OCI-LY7 (cell line): ENCODE data around the gene INPP5F. TPM values are rescaled to one million over a fixed set of nuclear protein-coding genes. Genes with fewer than 3 reads are reported as not detected.
A peak's percentile ranks its signal among the peaks of the same experiment; 100 is the strongest.
"Not testable (repeated sequence)": the region's sequence is repeated elsewhere in the genome, so short reads cannot be mapped to it uniquely, and the experiment has no call there.

Experiments
- BruUV-seq: library from RNA; stranded (reverse); fragments of 400-500 nt; replicated peaks from 2 replicates; lab custom pipeline; 2021; lab: Mats Ljungman, UMichigan
- CTCF ChIA-PET: fragments of 300-600 bp; sonication (Branson Sonifier 250); formaldehyde crosslinking; loops from one replicate; lab custom pipeline; 2022; ENCODE audit warnings: antibody characterized with exemption; ENCODE audit not compliant: unreplicated experiment; lab: Charles Lee
- POLR2A ChIA-PET: fragments of 300-600 bp; sonication (Branson Sonifier 250); formaldehyde crosslinking; loops from one replicate; lab custom pipeline; 2022; ENCODE audit warnings: antibody characterized with exemption; lab: Charles Lee
- DNase-seq: peaks from one replicate; pipeline ENCODE4 v3.0.0-alpha.2; 2015; ENCODE audit warnings: low spot score
- H2AFZ ChIP-seq: fragments of 200-600 bp; sonication (generic), shearing (Covaris generic); 2 replicates; pipeline ENCODE4 v1.6.1; 2014; ENCODE audit warnings: mild to moderate bottlenecking, antibody characterized with exemption, low read length, moderate library complexity
- H3K27ac ChIP-seq: fragments of 200-600 bp; sonication (generic); 2 replicates; pipeline ENCODE4 v1.5.1; 2014; ENCODE audit warnings: mixed run types, low read depth, mild to moderate bottlenecking, moderate library complexity, low read length, inconsistent platforms; ENCODE audit not compliant: poor library complexity, severe bottlenecking
- H3K36me3 ChIP-seq: fragments of 200-600 bp; sonication (generic); 2 replicates; pipeline ENCODE4 v1.6.1; 2014; ENCODE audit warnings: mild to moderate bottlenecking, antibody characterized with exemption, low read length, moderate library complexity, mixed read lengths; ENCODE audit not compliant: insufficient read depth
- H3K4me1 ChIP-seq: fragments of 200-600 bp; sonication (generic); 2 replicates; pipeline ENCODE4 v1.5.1; 2014; ENCODE audit warnings: mild to moderate bottlenecking, low read length; ENCODE audit not compliant: insufficient read depth, poor library complexity, severe bottlenecking
- H3K4me2 ChIP-seq: fragments of 200-600 bp; sonication (generic); 2 replicates; pipeline ENCODE4 v1.6.1; 2014; ENCODE audit warnings: mild to moderate bottlenecking, low read length
- H3K4me3 ChIP-seq: fragments of 200-600 bp; sonication (generic); 2 replicates; pipeline ENCODE4 v1.5.1; 2014; ENCODE audit warnings: mild to moderate bottlenecking, low read depth, low read length; ENCODE audit not compliant: poor library complexity, severe bottlenecking
- H3K79me2 ChIP-seq: fragments of 200-600 bp; sonication (generic); 2 replicates; pipeline ENCODE4 v1.6.1; 2016; ENCODE audit warnings: low read depth, mild to moderate bottlenecking, low read length, moderate library complexity, mixed read lengths; ENCODE audit not compliant: insufficient read depth
- H3K9me2 ChIP-seq: fragments of 200-600 bp; sonication (generic); 2 replicates; pipeline ENCODE4 v1.6.1; 2016; ENCODE audit warnings: mild to moderate bottlenecking, low read length, mixed read lengths; ENCODE audit not compliant: insufficient read depth
- H3K9me3 ChIP-seq: fragments of 200-600 bp; sonication (generic); 2 replicates; pipeline ENCODE4 v1.6.1; 2014; ENCODE audit warnings: mild to moderate bottlenecking, mixed run types, low read length, mixed read lengths
- H4K20me1 ChIP-seq: fragments of 200-600 bp; sonication (generic); 2 replicates; pipeline ENCODE4 v1.6.1; 2014; ENCODE audit warnings: mild to moderate bottlenecking, antibody characterized with exemption, low read length, moderate library complexity, mixed read lengths; ENCODE audit not compliant: insufficient read depth
- EZH2phosphoT487 ChIP-seq: fragments of 200-600 bp; sonication (generic); IDR thresholded peaks from 2 replicates; pipeline ENCODE4 v1.6.1; 2018; ENCODE audit warnings: low read depth, borderline replicate concordance, mild to moderate bottlenecking, mixed run types, antibody characterized with exemption, low read length, moderate library complexity, mixed read lengths
- intact Hi-C: fragments of 100-400 bp; cut with micrococcal nuclease; formaldehyde crosslinking; loops from one replicate; pipeline ENCODE4 v1.10.0; 2022; ENCODE audit not compliant: unreplicated experiment
- total RNA-seq, 2 experiments: library from RNA; depleted of rRNA in 1 of 2; stranded (reverse); fragments of >200 nt in 1 of 2; shearing (Covaris generic) in 1 of 2; gene quantifications; 2 replicates each; pipeline ENCODE4 v1.2.3, GENCODE V29; 2014 to 2022
- TF ChIP-seq, protein P1 (sequence below): fragments of 200-600 bp; sonication (generic); conservative IDR thresholded peaks from 2 replicates; pipeline ENCODE4 v1.5.1; 2014; ENCODE audit warnings: mild to moderate bottlenecking, antibody characterized with exemption, low read length, moderate library complexity, mixed read lengths

INPP5F gene
- total RNA-seq, 2 experiments from 2014 or later = 6.2 to 12.8 TPM

- H3K9me3 ChIP-seq = peaks cover 14% of the 10 kb centered on the region
- H3K4me2 ChIP-seq = peak overlapping the region; percentile 59
- H3K4me1 ChIP-seq = peaks cover 48% of the 10 kb centered on the region
- H3K4me3 ChIP-seq = no peak overlapping the region
- CTCF ChIA-PET = interaction anchor here (0.6 to 1.1 kb wide), 3 partner anchors 12 to 21 kb away, joined by 3 to 7 read pairs (median 5); no protein-coding TSS in a partner anchor
- H2AFZ ChIP-seq = peak overlapping the region; percentile 83; the same call in 1 of the 2 replicates
- POLR2A ChIA-PET = interaction anchor here (0.7 to 8.0 kb wide), 8 partner anchors 10 to 167 kb away, joined by 3 to 79 read pairs (median 6); partner anchors contain the start of genes INPP5F and MCMBP
- TF ChIP-seq EZH2phosphoT487 = no peak
- TF ChIP-seq, protein P1, sequence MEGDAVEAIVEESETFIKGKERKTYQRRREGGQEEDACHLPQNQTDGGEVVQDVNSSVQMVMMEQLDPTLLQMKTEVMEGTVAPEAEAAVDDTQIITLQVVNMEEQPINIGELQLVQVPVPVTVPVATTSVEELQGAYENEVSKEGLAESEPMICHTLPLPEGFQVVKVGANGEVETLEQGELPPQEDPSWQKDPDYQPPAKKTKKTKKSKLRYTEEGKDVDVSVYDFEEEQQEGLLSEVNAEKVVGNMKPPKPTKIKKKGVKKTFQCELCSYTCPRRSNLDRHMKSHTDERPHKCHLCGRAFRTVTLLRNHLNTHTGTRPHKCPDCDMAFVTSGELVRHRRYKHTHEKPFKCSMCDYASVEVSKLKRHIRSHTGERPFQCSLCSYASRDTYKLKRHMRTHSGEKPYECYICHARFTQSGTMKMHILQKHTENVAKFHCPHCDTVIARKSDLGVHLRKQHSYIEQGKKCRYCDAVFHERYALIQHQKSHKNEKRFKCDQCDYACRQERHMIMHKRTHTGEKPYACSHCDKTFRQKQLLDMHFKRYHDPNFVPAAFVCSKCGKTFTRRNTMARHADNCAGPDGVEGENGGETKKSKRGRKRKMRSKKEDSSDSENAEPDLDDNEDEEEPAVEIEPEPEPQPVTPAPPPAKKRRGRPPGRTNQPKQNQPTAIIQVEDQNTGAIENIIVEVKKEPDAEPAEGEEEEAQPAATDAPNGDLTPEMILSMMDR = no peak
- intact Hi-C loops = loop anchor here (2.0 to 10.0 kb wide), 2 partner anchors 19 to 621 kb away; partner anchors contain the start of gene EIF3A
- H3K36me3 ChIP-seq = no peaks in the 10 kb centered on the region
- peak; percentile 8 for DNase-seq
- BruUV-seq = no TSS peak
- H3K27ac ChIP-seq = no peak overlapping the region
- H3K79me2 ChIP-seq = no peaks in the 10 kb centered on the region
- H4K20me1 ChIP-seq = no peaks in the 10 kb centered on the region
- H3K9me2 ChIP-seq = no peaks in the 10 kb centered on the region
Observed at GRCh38 chr10:119705434-119705831, 20.4 kb upstream of the INPP5F start.

DNA sequence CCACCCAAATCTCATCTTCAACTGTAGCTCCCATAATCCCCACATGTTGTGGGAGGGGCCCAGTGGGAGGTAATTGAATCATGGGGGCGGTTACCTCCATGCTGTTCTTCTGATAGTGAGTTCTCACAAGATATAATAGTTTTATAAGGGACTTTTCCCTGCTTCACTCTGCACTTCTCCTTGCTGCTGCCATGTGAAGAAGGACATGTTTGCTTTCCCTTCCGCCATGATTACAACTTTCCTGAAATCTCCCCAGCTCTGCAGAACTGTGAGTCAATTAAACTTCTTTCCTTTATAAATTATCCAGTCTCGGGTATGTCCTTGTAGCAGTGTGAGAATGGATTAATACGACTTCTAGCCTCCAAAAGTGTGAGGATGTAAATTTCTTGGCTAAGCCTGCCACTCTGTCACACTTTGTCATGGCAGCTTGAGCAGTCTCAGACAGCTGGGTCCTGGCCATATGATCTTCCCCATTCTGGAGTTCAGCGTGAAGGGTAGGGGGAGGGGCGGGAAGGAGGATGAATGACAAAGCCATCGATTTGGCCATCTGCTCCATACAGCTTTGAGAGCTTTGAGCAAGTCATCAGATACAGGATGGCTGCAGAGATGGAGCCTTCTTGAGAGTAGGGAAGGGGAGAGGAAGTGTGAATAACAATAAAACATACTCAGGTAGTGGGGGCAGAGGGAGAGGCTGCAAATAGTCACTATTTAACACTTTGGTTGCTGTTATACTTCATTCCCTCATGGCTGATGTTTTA is 19.1 kb upstream of the INPP5F start:
- no peaks in the 10 kb centered on the region for H3K36me3 ChIP-seq
- no peaks in the 10 kb centered on the region for H3K9me2 ChIP-seq
- TF ChIP-seq EZH2phosphoT487 = no peak
- TF ChIP-seq, protein P1 = no peak
- POLR2A ChIA-PET = interaction anchor here (8.0 kb wide), 1 partner anchor 20 kb away, joined by 79 read pairs; the partner anchor contains the start of gene INPP5F
- H3K27ac ChIP-seq = no peak overlapping the region
- H3K4me1 ChIP-seq = peaks cover 37% of the 10 kb centered on the region
- DNase-seq = no peak
- H3K4me2 ChIP-seq = no peak overlapping the region
- H3K4me3 ChIP-seq = no peak overlapping the region
- H3K79me2 ChIP-seq = no peaks in the 10 kb centered on the region
- peaks cover 18% of the 10 kb centered on the region for H3K9me3 ChIP-seq
- intact Hi-C loops = loop anchor here (10.0 kb wide), 1 partner anchor 622 kb away; the partner anchor contains the start of gene EIF3A
- H4K20me1 ChIP-seq = no peaks in the 10 kb centered on the region
- CTCF ChIA-PET = interaction anchor here (0.5 kb wide), 1 partner anchor 12 kb away, joined by 3 read pairs; no protein-coding TSS in a partner anchor
- no TSS peak for BruUV-seq
- no peak overlapping the region for H2AFZ ChIP-seq

DNA sequence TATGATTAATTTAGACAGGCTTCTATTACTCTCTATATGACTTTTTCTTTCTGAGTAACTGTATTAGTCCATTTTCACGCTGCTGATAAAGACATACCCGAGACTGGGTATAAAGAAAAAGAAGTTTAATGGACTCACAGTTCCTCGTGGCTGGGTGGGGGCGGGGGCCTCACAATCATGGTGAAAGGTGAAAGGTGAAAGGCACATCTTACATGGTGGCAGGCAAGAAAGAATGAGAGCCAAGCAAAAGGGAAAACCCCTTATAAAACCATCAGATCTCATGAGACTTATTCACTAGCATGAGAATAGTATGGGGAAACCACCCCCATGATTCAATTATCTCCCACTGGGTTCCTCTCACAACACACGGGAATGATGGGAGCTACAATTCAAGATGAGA is 18.5 kb upstream of the INPP5F start:
- POLR2A ChIA-PET = interaction anchor here (1.1 to 8.0 kb wide), 2 partner anchors 19 to 166 kb away, joined by 4 to 79 read pairs; partner anchors contain the start of genes INPP5F and MCMBP
- H3K79me2 ChIP-seq, H3K4me3 ChIP-seq, H4K20me1 ChIP-seq, DNase-seq, H3K9me2 ChIP-seq, H3K27ac ChIP-seq, BruUV-seq, H2AFZ ChIP-seq, CTCF ChIA-PET, H3K4me2 ChIP-seq, H3K36me3 ChIP-seq: not testable (repeated sequence)
- peaks cover 18% of the 10 kb centered on the region for H3K9me3 ChIP-seq
- H3K4me1 ChIP-seq = peaks cover 31% of the 10 kb centered on the region
- intact Hi-C loops = loop anchor here (10.0 kb wide), 1 partner anchor 623 kb away; the partner anchor contains the start of gene EIF3A

GRCh38 chr10:119710935-119711334 is 14.9 kb upstream of the INPP5F start:
- POLR2A ChIA-PET, H3K4me1 ChIP-seq, intact Hi-C loops, H3K9me2 ChIP-seq, CTCF ChIA-PET, H3K79me2 ChIP-seq, H3K4me2 ChIP-seq, BruUV-seq, H3K27ac ChIP-seq, H4K20me1 ChIP-seq, DNase-seq, H3K36me3 ChIP-seq, H3K4me3 ChIP-seq, H2AFZ ChIP-seq: not testable (repeated sequence)
- H3K9me3 ChIP-seq = peaks cover 18% of the 10 kb centered on the region
